Measurements from ENCODE around the gene TIPRL.

GRCh38 chr1:168224991-168225390 is 46.2 kb downstream of the TIPRL start:
- TF ChIP-seq CTCF (IDR thresholded peaks at IDR 0.05): no peak
- TF ChIP-seq POLR2AphosphoS5 (IDR thresholded peaks at IDR 0.05): no peak

Measured in stomach (tissue), 4 donors.